GM12878 (cell line): ENCODE measurements around the gene SIRT2. TPM values are rescaled to one million over a fixed set of nuclear protein-coding genes. Genes with fewer than 3 reads are reported as not detected.

Experiments
- BHLHE40 ChIP-seq, 2 experiments: fragments of 450-650 bp in 1 of 2; IDR thresholded peaks; 2 replicates each; pipeline ENCODE4 v1.6.1; 2011 to 2017; ENCODE audit warnings: low read depth in 2 of 2, borderline replicate concordance in 1 of 2, improper control_type of control experiment in 1 of 2, low read length in 1 of 2, mild to moderate bottlenecking in 1 of 2
- CBX5 ChIP-seq: sonication (generic); IDR thresholded peaks from 2 replicates; pipeline ENCODE4 v1.6.1; 2016; ENCODE audit warnings: low read depth, moderate library complexity, mild to moderate bottlenecking, inconsistent platforms
- CHD1 ChIP-seq: IDR thresholded peaks from 2 replicates; pipeline ENCODE4 v1.6.1; 2012; ENCODE audit warnings: low read depth, low read length, improper control_type of control experiment
- CREB1 ChIP-seq: IDR thresholded peaks from 2 replicates; pipeline ENCODE4 v1.6.1; 2012; ENCODE audit warnings: low read depth, mild to moderate bottlenecking, inconsistent platforms
- GABPA ChIP-seq: IDR thresholded peaks from 2 replicates; pipeline ENCODE4 v1.6.1; 2014; ENCODE audit warnings: antibody characterized with exemption, low read depth, mild to moderate bottlenecking, inconsistent platforms
- HDAC6 ChIP-seq: fragments of 200-600 bp; sonication (generic); IDR thresholded peaks from one replicate; pipeline ENCODE4 v1.8.0; 2017; ENCODE audit warnings: antibody characterized with exemption; ENCODE audit not compliant: unreplicated experiment
- IKZF2 ChIP-seq, 2 experiments: fragments of 450-650 bp; IDR thresholded peaks; 2 replicates each; pipeline ENCODE4 v1.6.1; 2017; ENCODE audit warnings: mild to moderate bottlenecking in 2 of 2, moderate library complexity in 2 of 2
- LARP7 ChIP-seq: fragments of 450-650 bp; IDR thresholded peaks from 2 replicates; pipeline ENCODE4 v1.6.1; 2017; ENCODE audit warnings: mild to moderate bottlenecking
- MEF2B ChIP-seq: fragments of 450-650 bp; IDR thresholded peaks from 2 replicates; pipeline ENCODE4 v1.6.1; 2018; ENCODE audit warnings: mild to moderate bottlenecking, moderate library complexity; ENCODE audit not compliant: partially characterized antibody, poor library complexity, severe bottlenecking
- MXI1 ChIP-seq: fragments of 150-350 bp; IDR thresholded peaks from 2 replicates; pipeline ENCODE4 v1.6.1; 2011; ENCODE audit warnings: low read depth, mild to moderate bottlenecking, inconsistent platforms, low read length, improper control_type of control experiment
- MYC ChIP-seq: IDR thresholded peaks from 2 replicates; pipeline ENCODE4 v1.6.1; 2011; ENCODE audit warnings: mild to moderate bottlenecking, low read length, moderate library complexity, inconsistent platforms; ENCODE audit not compliant: insufficient read depth, insufficient replicate concordance, insufficient read length, severe bottlenecking
- NFIC ChIP-seq: IDR thresholded peaks from 2 replicates; pipeline ENCODE4 v1.6.1; 2012; ENCODE audit warnings: low read depth, mild to moderate bottlenecking, inconsistent platforms, low read length, moderate library complexity
- NR2C1 ChIP-seq: fragments of 450-650 bp; IDR thresholded peaks from 2 replicates; pipeline ENCODE4 v1.6.1; 2017; ENCODE audit warnings: antibody characterized with exemption, mild to moderate bottlenecking, moderate library complexity
- RAD51 ChIP-seq: fragments of 450-650 bp; IDR thresholded peaks from 2 replicates; pipeline ENCODE4 v1.6.1; 2016; ENCODE audit warnings: moderate library complexity, mild to moderate bottlenecking, inconsistent platforms
- SMARCA5 ChIP-seq: fragments of 450-650 bp; IDR thresholded peaks from 2 replicates; pipeline ENCODE4 v1.6.1; 2017; ENCODE audit warnings: mild to moderate bottlenecking
- SUZ12 ChIP-seq: fragments of 200-600 bp; sonication (generic); IDR thresholded peaks from one replicate; pipeline ENCODE4 v1.6.1; 2018; ENCODE audit warnings: antibody characterized with exemption, mild to moderate bottlenecking; ENCODE audit not compliant: unreplicated experiment
- TARDBP ChIP-seq: IDR thresholded peaks from 2 replicates; pipeline ENCODE4 v1.6.1; 2016; ENCODE audit warnings: borderline replicate concordance
- TCF3 ChIP-seq: IDR thresholded peaks from 2 replicates; pipeline ENCODE4 v1.6.1; 2012; ENCODE audit warnings: low read depth, mild to moderate bottlenecking, low read length, borderline replicate concordance; ENCODE audit not compliant: insufficient read depth
- WRNIP1 ChIP-seq: IDR thresholded peaks from 2 replicates; pipeline ENCODE4 v1.6.1; 2011; ENCODE audit warnings: low read depth, low read length, improper control_type of control experiment, borderline replicate concordance
- ZBED1 ChIP-seq: IDR thresholded peaks from 2 replicates; pipeline ENCODE4 v1.6.1; 2016; ENCODE audit warnings: borderline replicate concordance
- ZZZ3 ChIP-seq: IDR thresholded peaks from 2 replicates; pipeline ENCODE4 v1.6.1; 2011; ENCODE audit warnings: low read depth; ENCODE audit not compliant: control insufficient read depth, insufficient read length
- polyA plus RNA-seq, 11 experiments: library from polyadenylated mRNA; depleted of rRNA in 4 of 11; unstranded in 6 of 11; stranded (reverse) in 5 of 11; fragments of >200 nt; fragmentation: Nextera tagmentation in 4 of 11; fragmentation: Illumina TruSeq in 1 of 11; extraction: Ambion mirVana in 4 of 11; extraction: Trizol in 1 of 11; gene quantifications; 1 replicate in 1 of 11; 2 replicates in 10 of 11; pipeline versions ENCODE4 v1.2.1 to v1.2.3, GENCODE V29; 2011 to 2016; ENCODE audit warnings: inconsistent platforms in 2 of 11, missing spikeins in 2 of 11, low read depth in 1 of 11
- total RNA-seq, 4 experiments: library from RNA; depleted of rRNA in 3 of 4; stranded (reverse); fragments of >200 nt in 3 of 4; fragmentation: Illumina TruSeq in 1 of 4; extraction: Trizol in 1 of 4; gene quantifications; 2 replicates each; pipeline versions ENCODE4 v1.2.1 to v1.2.3, GENCODE V29; 2013 to 2021
- TF ChIP-seq, protein P1 (sequence below): fragments of 450-650 bp; IDR thresholded peaks from 2 replicates; pipeline ENCODE4 v1.6.1; 2017; ENCODE audit warnings: low read depth, mild to moderate bottlenecking, moderate library complexity
- TF ChIP-seq, protein P2 (sequence below): IDR thresholded peaks from 2 replicates; pipeline ENCODE4 v1.6.1; 2011; ENCODE audit warnings: low read depth, mild to moderate bottlenecking, low read length, moderate library complexity, borderline replicate concordance; ENCODE audit errors: extremely low read depth
- TF ChIP-seq, protein P3 (sequence below): IDR thresholded peaks from 2 replicates; pipeline ENCODE4 v1.6.1; 2011; ENCODE audit warnings: borderline replicate concordance, low read depth, mild to moderate bottlenecking, moderate library complexity, mixed read lengths, low read length; ENCODE audit not compliant: insufficient read depth; ENCODE audit errors: extremely low read length
- TF ChIP-seq, protein P4 (sequence below): IDR thresholded peaks from 2 replicates; pipeline ENCODE4 v1.6.1; 2012; ENCODE audit warnings: mild to moderate bottlenecking, low read depth, low read length

SIRT2 gene
- total and polyA plus RNA-seq, 10 of the 15 experiments (the other 5 are each of a cell fraction or from before 2014, with no cell fraction given): 1.4 to 38.7 (median 24.1) TPM

DNA sequence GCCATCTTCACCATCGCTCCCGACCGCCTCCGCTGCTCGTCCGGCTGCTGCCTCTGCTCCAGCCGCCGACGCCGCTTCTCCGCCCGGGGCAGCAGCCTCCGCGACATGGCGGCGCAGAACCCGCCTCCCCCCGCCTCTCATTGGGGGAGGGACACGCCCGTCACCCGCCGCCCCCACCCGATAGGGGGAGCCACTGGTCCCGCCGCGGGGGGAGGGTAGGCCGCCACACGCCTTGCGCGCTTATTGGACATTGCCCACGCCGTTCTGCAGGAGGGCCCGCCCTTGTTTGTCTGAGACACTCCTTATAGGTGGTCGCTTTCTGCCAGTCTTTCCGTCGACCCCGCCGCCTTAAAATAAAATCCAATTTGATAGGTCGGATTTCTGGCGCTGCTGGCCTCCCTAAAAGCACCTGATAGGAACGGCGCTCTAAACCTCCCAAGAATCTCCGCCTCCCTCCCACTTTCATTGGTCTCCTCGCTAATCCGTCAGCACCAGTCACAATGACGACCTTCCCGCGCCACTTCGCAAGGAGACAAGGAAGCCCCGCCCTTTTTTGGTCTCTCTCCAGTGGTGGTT is 49.5 kb downstream of the SIRT2 start, which contains the start of gene HNRNPL (continued):
- TF ChIP-seq, protein P1, sequence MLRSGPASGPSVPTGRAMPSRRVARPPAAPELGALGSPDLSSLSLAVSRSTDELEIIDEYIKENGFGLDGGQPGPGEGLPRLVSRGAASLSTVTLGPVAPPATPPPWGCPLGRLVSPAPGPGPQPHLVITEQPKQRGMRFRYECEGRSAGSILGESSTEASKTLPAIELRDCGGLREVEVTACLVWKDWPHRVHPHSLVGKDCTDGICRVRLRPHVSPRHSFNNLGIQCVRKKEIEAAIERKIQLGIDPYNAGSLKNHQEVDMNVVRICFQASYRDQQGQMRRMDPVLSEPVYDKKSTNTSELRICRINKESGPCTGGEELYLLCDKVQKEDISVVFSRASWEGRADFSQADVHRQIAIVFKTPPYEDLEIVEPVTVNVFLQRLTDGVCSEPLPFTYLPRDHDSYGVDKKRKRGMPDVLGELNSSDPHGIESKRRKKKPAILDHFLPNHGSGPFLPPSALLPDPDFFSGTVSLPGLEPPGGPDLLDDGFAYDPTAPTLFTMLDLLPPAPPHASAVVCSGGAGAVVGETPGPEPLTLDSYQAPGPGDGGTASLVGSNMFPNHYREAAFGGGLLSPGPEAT: no peak
- TF ChIP-seq MXI1 (peak; percentile 7; the same call in 1 of the 2 replicates), CREB1 (peak; percentile 98), SUZ12 (no peak), TARDBP (no peak; the same call in 1 of the 2 replicates), ZZZ3 (no peak), NFIC (no peak), ZBED1 (no peak), MEF2B (no peak), GABPA (peak; percentile 74), CBX5 (no peak), IKZF2 (IDR thresholded peaks at IDR 0.05) (no peak), HDAC6 (no peak), TCF3 (0 out of 2 replicates have a peak, but pooled peaks have one; percentile 51), NR2C1 (peak; percentile 67), BHLHE40 (IDR thresholded peaks at IDR 0.05; ENCODE audit: borderline replicate concordance in 1 of 2, low read depth in 2 of 2, low read length in 1 of 2) (peak in 1 of 2 experiments; percentile 41; a peak in 1 of 4 replicates), RAD51 (peak; percentile 65), WRNIP1 (no peak), CHD1 (no peak), MYC (peak; percentile 74), SMARCA5 (no peak), LARP7 (no peak)
- TF ChIP-seq, protein P2, sequence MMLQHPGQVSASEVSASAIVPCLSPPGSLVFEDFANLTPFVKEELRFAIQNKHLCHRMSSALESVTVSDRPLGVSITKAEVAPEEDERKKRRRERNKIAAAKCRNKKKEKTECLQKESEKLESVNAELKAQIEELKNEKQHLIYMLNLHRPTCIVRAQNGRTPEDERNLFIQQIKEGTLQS: no peak
- TF ChIP-seq, protein P3, sequence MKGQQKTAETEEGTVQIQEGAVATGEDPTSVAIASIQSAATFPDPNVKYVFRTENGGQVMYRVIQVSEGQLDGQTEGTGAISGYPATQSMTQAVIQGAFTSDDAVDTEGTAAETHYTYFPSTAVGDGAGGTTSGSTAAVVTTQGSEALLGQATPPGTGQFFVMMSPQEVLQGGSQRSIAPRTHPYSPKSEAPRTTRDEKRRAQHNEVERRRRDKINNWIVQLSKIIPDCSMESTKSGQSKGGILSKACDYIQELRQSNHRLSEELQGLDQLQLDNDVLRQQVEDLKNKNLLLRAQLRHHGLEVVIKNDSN: no peak
- TF ChIP-seq, protein P4, sequence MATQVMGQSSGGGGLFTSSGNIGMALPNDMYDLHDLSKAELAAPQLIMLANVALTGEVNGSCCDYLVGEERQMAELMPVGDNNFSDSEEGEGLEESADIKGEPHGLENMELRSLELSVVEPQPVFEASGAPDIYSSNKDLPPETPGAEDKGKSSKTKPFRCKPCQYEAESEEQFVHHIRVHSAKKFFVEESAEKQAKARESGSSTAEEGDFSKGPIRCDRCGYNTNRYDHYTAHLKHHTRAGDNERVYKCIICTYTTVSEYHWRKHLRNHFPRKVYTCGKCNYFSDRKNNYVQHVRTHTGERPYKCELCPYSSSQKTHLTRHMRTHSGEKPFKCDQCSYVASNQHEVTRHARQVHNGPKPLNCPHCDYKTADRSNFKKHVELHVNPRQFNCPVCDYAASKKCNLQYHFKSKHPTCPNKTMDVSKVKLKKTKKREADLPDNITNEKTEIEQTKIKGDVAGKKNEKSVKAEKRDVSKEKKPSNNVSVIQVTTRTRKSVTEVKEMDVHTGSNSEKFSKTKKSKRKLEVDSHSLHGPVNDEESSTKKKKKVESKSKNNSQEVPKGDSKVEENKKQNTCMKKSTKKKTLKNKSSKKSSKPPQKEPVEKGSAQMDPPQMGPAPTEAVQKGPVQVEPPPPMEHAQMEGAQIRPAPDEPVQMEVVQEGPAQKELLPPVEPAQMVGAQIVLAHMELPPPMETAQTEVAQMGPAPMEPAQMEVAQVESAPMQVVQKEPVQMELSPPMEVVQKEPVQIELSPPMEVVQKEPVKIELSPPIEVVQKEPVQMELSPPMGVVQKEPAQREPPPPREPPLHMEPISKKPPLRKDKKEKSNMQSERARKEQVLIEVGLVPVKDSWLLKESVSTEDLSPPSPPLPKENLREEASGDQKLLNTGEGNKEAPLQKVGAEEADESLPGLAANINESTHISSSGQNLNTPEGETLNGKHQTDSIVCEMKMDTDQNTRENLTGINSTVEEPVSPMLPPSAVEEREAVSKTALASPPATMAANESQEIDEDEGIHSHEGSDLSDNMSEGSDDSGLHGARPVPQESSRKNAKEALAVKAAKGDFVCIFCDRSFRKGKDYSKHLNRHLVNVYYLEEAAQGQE: no peak
